Endothelial cell of umbilical vein (primary cell): Measurements from ENCODE around the gene ADARB2. TPM values are rescaled to one million over a fixed set of nuclear protein-coding genes. Genes with fewer than 3 reads are reported as not detected.

Source experiments
- BruUV-seq: library from RNA; stranded (reverse); fragments of 400-500 nt; replicated peaks from 2 replicates; lab custom pipeline; 2021; lab: Mats Ljungman, UMichigan
- CTCF ChIA-PET: fragments of 300-600, 350-600 bp; sonication (Branson Sonifier 250); formaldehyde crosslinking; loops from one replicate; lab custom pipeline; 2021; ENCODE audit warnings: antibody characterized with exemption, inconsistent platforms; lab: Charles Lee
- POLR2A ChIA-PET: fragments of 300-600, 350-600 bp; sonication (Branson Sonifier 250); formaldehyde crosslinking; loops from one replicate; lab custom pipeline; 2021; ENCODE audit warnings: antibody characterized with exemption, inconsistent platforms; lab: Charles Lee
- DNase-seq: peaks from one replicate; pipeline ENCODE4 v3.0.0-alpha.2; 2011; ENCODE audit warnings: low read depth, low spot score
- FAIRE-seq: peaks from 2 replicates; lab custom pipeline; 2011; peaks lifted over from hg19 to GRCh38; lab: Jason Lieb, UNC
- H2AFZ ChIP-seq: 2 replicates; pipeline ENCODE4 v1.6.0; 2012; ENCODE audit warnings: low read depth, low read length, control low read depth, inconsistent platforms
- H3K27ac ChIP-seq: 2 replicates; pipeline ENCODE4 v1.5.1; 2011; ENCODE audit warnings: low read depth, mild to moderate bottlenecking, control low read depth, low read length, moderate library complexity; ENCODE audit not compliant: insufficient read depth
- H3K27me3 ChIP-seq, 2 experiments: 2 replicates each; pipeline versions ENCODE4 v1.6.0 to v1.6.1; 2011; ENCODE audit warnings: low read length in 2 of 2, mixed read lengths in 1 of 2; ENCODE audit not compliant: control insufficient read depth in 2 of 2, insufficient read depth in 2 of 2
- H3K36me3 ChIP-seq, 2 experiments: 2 replicates in 1 of 2; 3 replicates in 1 of 2; pipeline ENCODE4 v1.5.1; 2011; ENCODE audit warnings: low read length in 2 of 2, mild to moderate bottlenecking in 1 of 2, moderate library complexity in 1 of 2; ENCODE audit not compliant: control insufficient read depth in 2 of 2, insufficient read depth in 2 of 2; ENCODE audit errors: extremely low read depth in 1 of 2
- H3K4me1 ChIP-seq: 3 replicates; pipeline ENCODE4 v1.5.1; 2011; ENCODE audit warnings: mild to moderate bottlenecking, low read length; ENCODE audit not compliant: control insufficient read depth, insufficient read depth; ENCODE audit errors: extremely low read depth
- H3K4me2 ChIP-seq: 2 replicates; pipeline ENCODE4 v1.6.1; 2011; ENCODE audit warnings: low read length, control low read depth, mixed read lengths; ENCODE audit not compliant: insufficient read depth
- H3K4me3 ChIP-seq, 3 experiments: fragments of 200-600 bp in 1 of 3; sonication (generic), shearing (Covaris generic) in 1 of 3; replicated peaks in 1 of 3; 2 replicates each; pipeline ENCODE4 v1.5.1; 2011 to 2016; ENCODE audit warnings: control low read depth in 3 of 3, low read length in 3 of 3, mild to moderate bottlenecking in 2 of 3, inconsistent platforms in 1 of 3, low read depth in 1 of 3, moderate library complexity in 1 of 3; ENCODE audit not compliant: insufficient read depth in 1 of 3
- H3K79me2 ChIP-seq: 2 replicates; pipeline ENCODE4 v1.6.0; 2012; ENCODE audit warnings: low read length, inconsistent platforms; ENCODE audit not compliant: control insufficient read depth, insufficient read depth
- H3K9ac ChIP-seq: replicated peaks from 2 replicates; pipeline ENCODE3; 2011; ENCODE audit warnings: low read length, control low read depth; ENCODE audit not compliant: insufficient read depth; ENCODE audit errors: extremely low read depth
- H3K9me1 ChIP-seq: replicated peaks from 3 replicates; pipeline ENCODE4 v1.6.0; 2011; ENCODE audit warnings: mild to moderate bottlenecking, low read length; ENCODE audit not compliant: control insufficient read depth, insufficient read depth; ENCODE audit errors: extremely low read depth
- H3K9me3 ChIP-seq: replicated peaks from 2 replicates; pipeline ENCODE4 v1.5.1; 2012; ENCODE audit warnings: low read length, inconsistent platforms; ENCODE audit not compliant: control insufficient read depth, insufficient read depth
- H4K20me1 ChIP-seq: replicated peaks from 2 replicates; pipeline ENCODE3; 2011; ENCODE audit warnings: mild to moderate bottlenecking, low read length; ENCODE audit not compliant: control insufficient read depth, insufficient read depth; ENCODE audit errors: extremely low read depth
- EZH2 ChIP-seq: IDR thresholded peaks from 2 replicates; pipeline ENCODE4 v1.6.1; 2012; ENCODE audit warnings: borderline replicate concordance, low read depth, mild to moderate bottlenecking, moderate library complexity, low read length, inconsistent platforms; ENCODE audit not compliant: severe bottlenecking
- FOS ChIP-seq: IDR thresholded peaks from 2 replicates; pipeline ENCODE4 v1.6.1; 2011; ENCODE audit warnings: mild to moderate bottlenecking, low read length, moderate library complexity, borderline replicate concordance; ENCODE audit not compliant: insufficient read depth
- GATA2 ChIP-seq: IDR thresholded peaks from 2 replicates; pipeline ENCODE4 v1.7.0; 2011; ENCODE audit warnings: low read depth, mild to moderate bottlenecking, moderate library complexity, mixed read lengths, low read length; ENCODE audit not compliant: insufficient read length, insufficient read depth
- JUN ChIP-seq: IDR thresholded peaks from 2 replicates; pipeline ENCODE4 v1.6.1; 2011; ENCODE audit warnings: borderline replicate concordance, low read depth; ENCODE audit not compliant: insufficient read length, insufficient read depth
- MYC ChIP-seq: IDR thresholded peaks from one replicate; pipeline ENCODE4 v1.6.1; 2011; ENCODE audit warnings: mild to moderate bottlenecking, low read depth, low read length
- POLR2A ChIP-seq: IDR thresholded peaks from 2 replicates; pipeline ENCODE4 v1.6.1; 2012; ENCODE audit warnings: low read depth, mild to moderate bottlenecking, control low read depth, low read length
- POLR2AphosphoS5 ChIP-seq: IDR thresholded peaks from 2 replicates; pipeline ENCODE4 v1.6.1; 2012; ENCODE audit warnings: low read depth, mild to moderate bottlenecking, control low read depth, low read length, moderate library complexity; ENCODE audit not compliant: insufficient read depth
- dilution Hi-C: fragments of 300-500 bp; cut with MboI; formaldehyde crosslinking; loops from one replicate; pipeline ENCODE4 v1.15.0; 2019; ENCODE audit warnings: low sequenced_read_pairs; ENCODE audit not compliant: extremely low pct_ligation_motif_present
- intact Hi-C: fragments of 100-400 bp; cut with micrococcal nuclease; formaldehyde crosslinking; loops from one replicate; pipeline ENCODE4 v1.10.0; 2022
- polyA plus RNA-seq, 4 experiments: library from polyadenylated mRNA; depleted of rRNA in 3 of 4; stranded (reverse) in 3 of 4; unstranded in 1 of 4; fragments of >200 nt; gene quantifications; 2 replicates each; pipeline versions ENCODE4 v1.2.1 to v1.2.3, GENCODE V29; 2011 to 2012; ENCODE audit warnings: missing spikeins in 1 of 4
- total RNA-seq: library from RNA; stranded (reverse); gene quantifications from 2 replicates; pipeline ENCODE4 v1.2.3, GENCODE V29; 2021
- TF ChIP-seq, protein P1 (sequence below), 2 donors: IDR thresholded peaks; 1 replicate in 1 of 2; 2 replicates in 1 of 2; pipeline ENCODE4 v1.5.1; 2011; ENCODE audit warnings: low read length in 2 of 2, mild to moderate bottlenecking in 2 of 2, moderate library complexity in 2 of 2, control low read depth in 1 of 2, inconsistent platforms in 1 of 2, low read depth in 1 of 2; ENCODE audit not compliant: insufficient read depth in 1 of 2; ENCODE audit errors: extremely low read depth in 1 of 2
- TF ChIP-seq, protein P2 (sequence below): IDR thresholded peaks from 2 replicates; pipeline ENCODE4 v1.6.1; 2011; ENCODE audit not compliant: insufficient read depth, insufficient read length

ADARB2 gene
- total and polyA plus RNA-seq, 2 donors (not counting 3 experiments of a cell fraction or from before 2014, with no cell fraction given), result not detected

- CTCF ChIA-PET, result no interaction called here
- Histone ChIP-seq H3K4me1 (no peaks in the 10 kb centered on the region), H2AFZ (no peak overlapping the region), H3K4me3 (no peak overlapping the region), H3K9me1 (no peaks in the 10 kb centered on the region), H3K27me3 (no peaks in the 10 kb centered on the region), H3K4me2 (no peak overlapping the region), H3K9me3 (peaks cover 8% of the 10 kb centered on the region), H3K27ac (no peak overlapping the region), H3K79me2 (no peaks in the 10 kb centered on the region), H3K9ac (no peak overlapping the region), H3K36me3 (no peaks in the 10 kb centered on the region), H4K20me1 (no peaks in the 10 kb centered on the region)
- FAIRE-seq (no peak), DNase-seq (no peak)
- POLR2A ChIA-PET, result no interaction called here
- BruUV-seq, result no TSS peak
- TF ChIP-seq GATA2 (no peak), POLR2AphosphoS5 (no peak), MYC (no peak), JUN (no peak), EZH2 (no peak), FOS (no peak), POLR2A (no peak)
- TF ChIP-seq, protein P1, sequence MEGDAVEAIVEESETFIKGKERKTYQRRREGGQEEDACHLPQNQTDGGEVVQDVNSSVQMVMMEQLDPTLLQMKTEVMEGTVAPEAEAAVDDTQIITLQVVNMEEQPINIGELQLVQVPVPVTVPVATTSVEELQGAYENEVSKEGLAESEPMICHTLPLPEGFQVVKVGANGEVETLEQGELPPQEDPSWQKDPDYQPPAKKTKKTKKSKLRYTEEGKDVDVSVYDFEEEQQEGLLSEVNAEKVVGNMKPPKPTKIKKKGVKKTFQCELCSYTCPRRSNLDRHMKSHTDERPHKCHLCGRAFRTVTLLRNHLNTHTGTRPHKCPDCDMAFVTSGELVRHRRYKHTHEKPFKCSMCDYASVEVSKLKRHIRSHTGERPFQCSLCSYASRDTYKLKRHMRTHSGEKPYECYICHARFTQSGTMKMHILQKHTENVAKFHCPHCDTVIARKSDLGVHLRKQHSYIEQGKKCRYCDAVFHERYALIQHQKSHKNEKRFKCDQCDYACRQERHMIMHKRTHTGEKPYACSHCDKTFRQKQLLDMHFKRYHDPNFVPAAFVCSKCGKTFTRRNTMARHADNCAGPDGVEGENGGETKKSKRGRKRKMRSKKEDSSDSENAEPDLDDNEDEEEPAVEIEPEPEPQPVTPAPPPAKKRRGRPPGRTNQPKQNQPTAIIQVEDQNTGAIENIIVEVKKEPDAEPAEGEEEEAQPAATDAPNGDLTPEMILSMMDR (IDR thresholded peaks at IDR 0.05; ENCODE audit: extremely low read depth in 1 of 2, insufficient read depth in 1 of 2, low read depth in 1 of 2, low read length in 2 of 2), result no peak
- TF ChIP-seq, protein P2, sequence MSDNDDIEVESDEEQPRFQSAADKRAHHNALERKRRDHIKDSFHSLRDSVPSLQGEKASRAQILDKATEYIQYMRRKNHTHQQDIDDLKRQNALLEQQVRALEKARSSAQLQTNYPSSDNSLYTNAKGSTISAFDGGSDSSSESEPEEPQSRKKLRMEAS, result no peak
- intact Hi-C loops, result no loop called here
- dilution Hi-C loops, result no loop called here
Measured at GRCh38 chr10:1698185-1698584, 39.1 kb downstream of the ADARB2 start.
